ENCODE measurements around the gene IL13. TPM values are rescaled to one million over a fixed set of nuclear protein-coding genes. Genes with fewer than 3 reads are reported as not detected.

The IL13 gene
- polyA plus RNA-seq, 1 donor (not counting 4 experiments of a cell fraction or from before 2014, with no cell fraction given): not detected

GRCh38 chr5:132673488-132673887 lies 15.5 kb downstream of the IL13 start:
- Histone ChIP-seq H3K9me3 (ENCODE audit: control insufficient read depth, low read depth, low read length) (no peaks in the 10 kb centered on the region), H3K27ac (ENCODE audit: control insufficient read depth, insufficient read depth, low read length) (no peak overlapping the region), H3K4me1 (ENCODE audit: control insufficient read depth, extremely low read depth, insufficient read depth, low read length) (peaks cover 24% of the 10 kb centered on the region), H3K9ac (ENCODE audit: control insufficient read depth, extremely low read depth, insufficient read depth, low read length) (no peak overlapping the region), H3K9me1 (ENCODE audit: control insufficient read depth, extremely low read depth, insufficient read depth, low read length) (no peaks in the 10 kb centered on the region), H2AFZ (ENCODE audit: control insufficient read depth, low read length) (no peak overlapping the region), H3K27me3 (ENCODE audit: control insufficient read depth, extremely low read depth, insufficient read depth, low read length) (no peaks in the 10 kb centered on the region), H3K79me2 (ENCODE audit: control insufficient read depth, insufficient read depth, low read length) (no peaks in the 10 kb centered on the region), H4K20me1 (ENCODE audit: control insufficient read depth, extremely low read depth, insufficient read depth, low read length) (no peaks in the 10 kb centered on the region), H3K4me2 (ENCODE audit: control insufficient read depth, extremely low read depth, insufficient read depth, low read depth, low read length) (no peak overlapping the region), H3K4me3 (ENCODE audit: control insufficient read depth in 2 of 3, extremely low read depth in 1 of 3, insufficient read depth in 2 of 3, low read depth in 1 of 3, low read length in 3 of 3) (no peak overlapping the region), H3K36me3 (ENCODE audit: control insufficient read depth in 2 of 2, extremely low read depth in 1 of 2, insufficient read depth in 2 of 2, low read length in 2 of 2) (no peaks in the 10 kb centered on the region)
- dilution Hi-C loops (cut with MboI; ENCODE audit: extremely low pct_ligation_motif_present, low sequenced_read_pairs): no loop called here
- no peak for DNase-seq (ENCODE audit: low read depth, low spot score)
- TF ChIP-seq CTCF (optimal IDR thresholded peaks at IDR 0.05 in 1 of 3, IDR thresholded peaks at IDR 0.05 in 1 of 3, conservative IDR thresholded peaks at IDR 0.05 in 1 of 3; ENCODE audit: extremely low read depth in 1 of 3, insufficient read depth in 2 of 3, low read length in 3 of 3) (no peak), EZH2 (IDR thresholded peaks at IDR 0.05; ENCODE audit: low read length) (no peak)
- no peak for FAIRE-seq

GRCh38 chr5:132673939-132674630 lies 16.1 kb downstream of the IL13 start, which contains the start of gene IL4:
Gene IL4, plus strand, starts transcription at chr5:132673989. Its CDS starts 62 bp downstream, at chr5:132674051.
- Histone ChIP-seq H2AFZ (ENCODE audit: control insufficient read depth, low read length) (peak within 1 kb of the TSS; percentile 29), H3K4me1 (ENCODE audit: control insufficient read depth, extremely low read depth, insufficient read depth, low read length) (peaks cover 24% of the 10 kb centered on the region), H3K79me2 (ENCODE audit: control insufficient read depth, insufficient read depth, low read length) (no peaks in the 10 kb centered on the region), H3K9me3 (ENCODE audit: control insufficient read depth, low read depth, low read length) (no peaks in the 10 kb centered on the region), H3K36me3 (ENCODE audit: control insufficient read depth in 2 of 2, extremely low read depth in 1 of 2, insufficient read depth in 2 of 2, low read length in 2 of 2) (no peaks in the 10 kb centered on the region), H3K27me3 (ENCODE audit: control insufficient read depth, extremely low read depth, insufficient read depth, low read length) (no peaks in the 10 kb centered on the region), H3K9me1 (ENCODE audit: control insufficient read depth, extremely low read depth, insufficient read depth, low read length) (no peaks in the 10 kb centered on the region), H3K4me2 (ENCODE audit: control insufficient read depth, extremely low read depth, insufficient read depth, low read depth, low read length) (peak within 1 kb of the TSS; percentile 75), H3K27ac (ENCODE audit: control insufficient read depth, insufficient read depth, low read length) (peak within 1 kb of the TSS; percentile 58), H3K4me3 (ENCODE audit: control insufficient read depth in 2 of 3, extremely low read depth in 1 of 3, insufficient read depth in 2 of 3, low read depth in 1 of 3, low read length in 3 of 3) (peak within 1 kb of the TSS in 1 of 3 experiments; percentile 11), H3K9ac (ENCODE audit: control insufficient read depth, extremely low read depth, insufficient read depth, low read length) (peak within 1 kb of the TSS; percentile 39), H4K20me1 (ENCODE audit: control insufficient read depth, extremely low read depth, insufficient read depth, low read length) (no peaks in the 10 kb centered on the region)
- DNase-seq (ENCODE audit: low read depth, low spot score) (no peak), FAIRE-seq (no peak)
- TF ChIP-seq EZH2 (IDR thresholded peaks at IDR 0.05; ENCODE audit: low read length) (no peak), CTCF (optimal IDR thresholded peaks at IDR 0.05 in 1 of 3, IDR thresholded peaks at IDR 0.05 in 1 of 3, conservative IDR thresholded peaks at IDR 0.05 in 1 of 3; ENCODE audit: extremely low read depth in 1 of 3, insufficient read depth in 2 of 3, low read length in 3 of 3) (no peak)
- dilution Hi-C loops (cut with MboI; ENCODE audit: extremely low pct_ligation_motif_present, low sequenced_read_pairs): no loop called here

Data from keratinocyte (primary cell).